HEK293 (cell line): ENCODE data around the gene LMOD1.

Source experiments
- GLIS2 ChIP-seq: fragments of 450-650 bp; formaldehyde crosslinking; IDR thresholded peaks from 2 replicates; pipeline ENCODE4 v1.5.1; 2016; ENCODE audit warnings: missing biosample characterization, missing genetic modification characterization
- TCF7L2 ChIP-seq: IDR thresholded peaks from 2 replicates; pipeline ENCODE4 v1.6.1; 2011; ENCODE audit warnings: low read depth, mild to moderate bottlenecking, inconsistent platforms, low read length, moderate library complexity, borderline replicate concordance
- YY1 ChIP-seq: fragments of 450-650 bp; formaldehyde crosslinking; IDR thresholded peaks from 2 replicates; pipeline ENCODE4 v1.5.1; 2018; ENCODE audit warnings: missing biosample characterization, missing genetic modification characterization
- ZBTB8A ChIP-seq: fragments of 450-650 bp; formaldehyde crosslinking; IDR thresholded peaks from 2 replicates; pipeline ENCODE4 v1.5.1; 2016; ENCODE audit warnings: missing biosample characterization, missing genetic modification characterization
- ZNF24 ChIP-seq: fragments of 450-650 bp; formaldehyde crosslinking; IDR thresholded peaks from 2 replicates; pipeline ENCODE4 v1.5.1; 2016; ENCODE audit warnings: missing biosample characterization, missing genetic modification characterization
- ZNF324 ChIP-seq: fragments of 450-650 bp; formaldehyde crosslinking; IDR thresholded peaks from 2 replicates; pipeline ENCODE4 v1.5.1; 2016; ENCODE audit warnings: missing biosample characterization, missing genetic modification characterization
- ZNF529 ChIP-seq: fragments of 450-650 bp; formaldehyde crosslinking; IDR thresholded peaks from 2 replicates; pipeline ENCODE4 v1.5.1; 2017; ENCODE audit warnings: missing genetic modification characterization, missing biosample characterization; ENCODE audit not compliant: insufficient replicate concordance
- ZNF558 ChIP-seq: fragments of 450-650 bp; formaldehyde crosslinking; IDR thresholded peaks from 2 replicates; pipeline ENCODE4 v1.5.1; 2016; ENCODE audit warnings: missing biosample characterization, missing genetic modification characterization
- TF ChIP-seq, protein P1 (sequence below): fragments of 450-650 bp; formaldehyde crosslinking; IDR thresholded peaks from 2 replicates; pipeline ENCODE4 v1.5.1; 2016; ENCODE audit warnings: missing biosample characterization, missing genetic modification characterization, borderline replicate concordance
- TF ChIP-seq, protein P2 (sequence below): fragments of 450-650 bp; formaldehyde crosslinking; IDR thresholded peaks from 2 replicates; pipeline ENCODE4 v1.5.1; 2016; ENCODE audit warnings: missing biosample characterization, missing genetic modification characterization

DNA sequence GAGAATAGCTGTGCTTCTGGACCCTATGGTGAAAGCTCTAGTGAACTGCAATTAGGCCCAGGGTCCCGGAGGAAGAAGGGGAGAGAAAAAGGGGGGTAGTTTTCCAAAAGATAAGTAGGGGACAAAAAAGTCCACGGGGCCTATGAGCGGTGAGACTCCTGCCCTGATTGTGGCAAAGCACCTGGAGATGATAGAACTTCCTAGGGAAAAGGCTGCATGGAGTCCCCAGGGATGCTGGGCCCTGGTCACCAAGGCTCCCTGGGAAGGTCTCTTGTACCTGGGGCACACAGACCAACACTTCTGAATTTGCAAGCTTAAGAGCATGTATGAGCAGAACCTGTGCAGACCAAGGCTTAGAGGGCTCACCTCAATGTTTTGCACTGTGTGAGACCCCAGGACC lies 63.1 kb downstream of the LMOD1 start:
- TF ChIP-seq, protein P1, sequence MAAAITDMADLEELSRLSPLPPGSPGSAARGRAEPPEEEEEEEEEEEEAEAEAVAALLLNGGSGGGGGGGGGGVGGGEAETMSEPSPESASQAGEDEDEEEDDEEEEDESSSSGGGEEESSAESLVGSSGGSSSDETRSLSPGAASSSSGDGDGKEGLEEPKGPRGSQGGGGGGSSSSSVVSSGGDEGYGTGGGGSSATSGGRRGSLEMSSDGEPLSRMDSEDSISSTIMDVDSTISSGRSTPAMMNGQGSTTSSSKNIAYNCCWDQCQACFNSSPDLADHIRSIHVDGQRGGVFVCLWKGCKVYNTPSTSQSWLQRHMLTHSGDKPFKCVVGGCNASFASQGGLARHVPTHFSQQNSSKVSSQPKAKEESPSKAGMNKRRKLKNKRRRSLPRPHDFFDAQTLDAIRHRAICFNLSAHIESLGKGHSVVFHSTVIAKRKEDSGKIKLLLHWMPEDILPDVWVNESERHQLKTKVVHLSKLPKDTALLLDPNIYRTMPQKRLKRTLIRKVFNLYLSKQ (tag by site-specific recombination) = no peak
- TF ChIP-seq, protein P2, sequence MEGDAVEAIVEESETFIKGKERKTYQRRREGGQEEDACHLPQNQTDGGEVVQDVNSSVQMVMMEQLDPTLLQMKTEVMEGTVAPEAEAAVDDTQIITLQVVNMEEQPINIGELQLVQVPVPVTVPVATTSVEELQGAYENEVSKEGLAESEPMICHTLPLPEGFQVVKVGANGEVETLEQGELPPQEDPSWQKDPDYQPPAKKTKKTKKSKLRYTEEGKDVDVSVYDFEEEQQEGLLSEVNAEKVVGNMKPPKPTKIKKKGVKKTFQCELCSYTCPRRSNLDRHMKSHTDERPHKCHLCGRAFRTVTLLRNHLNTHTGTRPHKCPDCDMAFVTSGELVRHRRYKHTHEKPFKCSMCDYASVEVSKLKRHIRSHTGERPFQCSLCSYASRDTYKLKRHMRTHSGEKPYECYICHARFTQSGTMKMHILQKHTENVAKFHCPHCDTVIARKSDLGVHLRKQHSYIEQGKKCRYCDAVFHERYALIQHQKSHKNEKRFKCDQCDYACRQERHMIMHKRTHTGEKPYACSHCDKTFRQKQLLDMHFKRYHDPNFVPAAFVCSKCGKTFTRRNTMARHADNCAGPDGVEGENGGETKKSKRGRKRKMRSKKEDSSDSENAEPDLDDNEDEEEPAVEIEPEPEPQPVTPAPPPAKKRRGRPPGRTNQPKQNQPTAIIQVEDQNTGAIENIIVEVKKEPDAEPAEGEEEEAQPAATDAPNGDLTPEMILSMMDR = no peak
- no peak for TF ChIP-seq ZNF529 (tag by site-specific recombination)
- TF ChIP-seq ZNF558 (tag by site-specific recombination) = no peak
- TF ChIP-seq YY1 (tag by site-specific recombination) = no peak
- TF ChIP-seq ZNF324 = no peak
- TF ChIP-seq ZBTB8A (tag by site-specific recombination) = no peak
- TF ChIP-seq ZNF24 (tag by site-specific recombination) = no peak
- TF ChIP-seq TCF7L2 = no peak
- no peak for TF ChIP-seq GLIS2
